Measurements from ENCODE around the gene SIGLEC12. TPM values are rescaled to one million over a fixed set of nuclear protein-coding genes. Genes with fewer than 3 reads are reported as not detected.

Gene SIGLEC12
- total RNA-seq, 2 experiments from 2014 or later: not detected

- Mint-ChIP-seq H3K9me3 (no peaks in the 10 kb centered on the region), H3K4me1 (ENCODE audit: low read depth) (peaks cover 23% of the 10 kb centered on the region), H3K4me3 (no peak overlapping the region), H3K27ac (no peak overlapping the region), H3K27me3 (peaks cover 64% of the 10 kb centered on the region), H3K36me3 (ENCODE audit: low read depth) (no peaks in the 10 kb centered on the region)
- POLR2A ChIA-PET: no interaction called here
- intact Hi-C loops (cut with DNase I, micrococcal nuclease): no loop called here
- TF ChIP-seq CTCF (IDR thresholded peaks at IDR 0.05): no peak
- Histone ChIP-seq H3K36me3 (ENCODE audit: insufficient read depth, low read length) (no peaks in the 10 kb centered on the region), H3K4me3 (ENCODE audit: low read length) (no peak overlapping the region), H3K9me3 (ENCODE audit: control insufficient read depth in 1 of 2, insufficient read depth in 1 of 2, low read length in 2 of 2) (peaks cover 0 to 5% of the 10 kb centered on the region in 2 experiments), H3K27me3 (ENCODE audit: control insufficient read depth in 1 of 2, insufficient read depth in 2 of 2, low read length in 2 of 2) (peaks cover 21 to 23% of the 10 kb centered on the region in 2 experiments), H3K27ac (ENCODE audit: low read depth in 1 of 2, low read length in 2 of 2) (no peak overlapping the region), H3K4me1 (ENCODE audit: insufficient read depth, low read length) (peaks cover 9% of the 10 kb centered on the region)
- CTCF ChIA-PET: no interaction called here
- ATAC-seq (ENCODE audit: poor library complexity): no peak
- DNase-seq: peak in 2 of 14 experiments; percentile 22 to 24
These were observed 45.2 kb upstream of the SIGLEC12 start for GRCh38 chr19:51546650-51547396.

- H3K36me3 ChIP-seq (ENCODE audit: insufficient read depth, low read length): no peaks in the 10 kb centered on the region
- no peak overlapping the region for H3K27ac ChIP-seq (ENCODE audit: low read depth in 1 of 2, low read length in 2 of 2)
- H3K4me1 ChIP-seq (ENCODE audit: insufficient read depth, low read length): peaks cover 4% of the 10 kb centered on the region
- no peak overlapping the region for H3K4me3 ChIP-seq (ENCODE audit: low read length)
- peaks cover 15 to 22% of the 10 kb centered on the region in 2 experiments for H3K27me3 ChIP-seq (ENCODE audit: control insufficient read depth in 1 of 2, insufficient read depth in 2 of 2, low read length in 2 of 2)
- no peaks in the 10 kb centered on the region for H3K9me3 Mint-ChIP-seq
- ChIA-PET POLR2A (no interaction called here), CTCF (no interaction called here)
- DNase-seq (no peak), ATAC-seq (ENCODE audit: poor library complexity) (no peak)
- peaks cover 64% of the 10 kb centered on the region for H3K27me3 Mint-ChIP-seq
- H3K36me3 Mint-ChIP-seq (ENCODE audit: low read depth): no peaks in the 10 kb centered on the region
- TF ChIP-seq CTCF (IDR thresholded peaks at IDR 0.05): no peak
- intact Hi-C loops (cut with DNase I, micrococcal nuclease): no loop called here
- peaks cover 0 to 5% of the 10 kb centered on the region in 2 experiments for H3K9me3 ChIP-seq (ENCODE audit: control insufficient read depth in 1 of 2, insufficient read depth in 1 of 2, low read length in 2 of 2)
- no peak overlapping the region for H3K4me3 Mint-ChIP-seq
- H3K27ac Mint-ChIP-seq: no peak overlapping the region
- peaks cover 16% of the 10 kb centered on the region for H3K4me1 Mint-ChIP-seq (ENCODE audit: low read depth)
These were observed 44.6 kb upstream of the SIGLEC12 start for GRCh38 chr19:51546107-51546649.

GRCh38 chr19:51544038-51544437 lies 42.4 kb upstream of the SIGLEC12 start:
- H3K27me3 Mint-ChIP-seq: peaks cover 60% of the 10 kb centered on the region
- H3K4me1 Mint-ChIP-seq (ENCODE audit: low read depth): peaks cover 12% of the 10 kb centered on the region
- DNase-seq (no peak), ATAC-seq (ENCODE audit: poor library complexity) (no peak)
- H3K9me3 ChIP-seq (ENCODE audit: control insufficient read depth in 1 of 2, insufficient read depth in 1 of 2, low read length in 2 of 2): no peaks in the 10 kb centered on the region
- no peak for TF ChIP-seq CTCF (IDR thresholded peaks at IDR 0.05)
- H3K27ac Mint-ChIP-seq: no peak overlapping the region
- no peak overlapping the region for H3K4me3 ChIP-seq (ENCODE audit: low read length)
- intact Hi-C loops (cut with DNase I, micrococcal nuclease): no loop called here
- ChIA-PET CTCF (no interaction called here), POLR2A (no interaction called here)
- no peaks in the 10 kb centered on the region for H3K36me3 ChIP-seq (ENCODE audit: insufficient read depth, low read length)
- peaks cover 15 to 22% of the 10 kb centered on the region in 2 experiments for H3K27me3 ChIP-seq (ENCODE audit: control insufficient read depth in 1 of 2, insufficient read depth in 2 of 2, low read length in 2 of 2)
- H3K27ac ChIP-seq (ENCODE audit: low read depth in 1 of 2, low read length in 2 of 2): no peak overlapping the region
- no peak overlapping the region for H3K4me3 Mint-ChIP-seq
- no peaks in the 10 kb centered on the region for H3K36me3 Mint-ChIP-seq (ENCODE audit: low read depth)
- no peaks in the 10 kb centered on the region for H3K9me3 Mint-ChIP-seq
- H3K4me1 ChIP-seq (ENCODE audit: insufficient read depth, low read length): peaks cover 4% of the 10 kb centered on the region
